PFSK-1 (cell line): ENCODE results near the gene APP.

Experiments
- FOXP2 ChIP-seq: optimal IDR thresholded peaks from 2 replicates; pipeline ENCODE3; 2011; ENCODE audit warnings: borderline replicate concordance, control low read depth, inconsistent platforms; ENCODE audit not compliant: insufficient read depth; ENCODE audit errors: extremely low read length, extremely low read depth
- POLR2AphosphoS5 ChIP-seq: IDR thresholded peaks from 2 replicates; pipeline ENCODE4 v1.6.1; 2012; ENCODE audit warnings: low read depth, mild to moderate bottlenecking, control low read depth, low read length, moderate library complexity
- REST ChIP-seq, 2 experiments: IDR thresholded peaks; 2 replicates each; pipeline versions ENCODE4 v1.6.1 to v1.8.0; 2011 to 2012; ENCODE audit warnings: low read depth in 2 of 2, low read length in 2 of 2, control low read depth in 1 of 2, inconsistent platforms in 1 of 2, mild to moderate bottlenecking in 1 of 2, moderate library complexity in 1 of 2; ENCODE audit not compliant: insufficient read depth in 1 of 2
- SIN3A ChIP-seq: IDR thresholded peaks from 2 replicates; pipeline ENCODE4 v1.6.1; 2012; ENCODE audit warnings: mild to moderate bottlenecking, low read length, moderate library complexity, borderline replicate concordance; ENCODE audit not compliant: insufficient read depth
- TAF1 ChIP-seq: IDR thresholded peaks from 2 replicates; pipeline ENCODE4 v1.6.1; 2012; ENCODE audit warnings: low read length, control low read depth, borderline replicate concordance; ENCODE audit not compliant: insufficient read depth

APP gene

GRCh38 chr21:25842925-25843324 lies 327.6 kb downstream of the APP start:
- TF ChIP-seq POLR2AphosphoS5 (no peak), REST (IDR thresholded peaks at IDR 0.05; ENCODE audit: insufficient read depth in 1 of 2, low read depth in 2 of 2, low read length in 2 of 2) (no peak), FOXP2 (no peak), TAF1 (no peak), SIN3A (no peak)

DNA sequence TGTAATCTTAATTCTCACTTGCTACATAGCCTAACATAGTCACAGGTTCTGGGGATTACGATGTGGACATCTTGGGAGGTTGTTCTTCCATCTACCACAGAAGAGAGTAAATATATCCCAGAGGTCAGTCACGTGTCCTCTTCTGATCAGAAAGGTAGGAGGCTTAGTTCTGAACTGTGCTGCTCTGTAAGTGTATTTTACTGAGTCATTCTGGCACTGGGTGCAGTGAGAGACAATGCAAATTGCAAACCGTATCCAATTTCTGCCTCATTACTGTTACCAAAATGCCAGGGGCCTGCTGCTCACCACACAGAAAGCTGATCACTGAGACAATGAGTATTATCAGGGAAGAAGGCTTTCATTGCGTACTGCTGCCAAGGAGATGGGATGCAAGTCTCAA lies 331.8 kb downstream of the APP start:
- TF ChIP-seq SIN3A (no peak), REST (IDR thresholded peaks at IDR 0.05; ENCODE audit: insufficient read depth in 1 of 2, low read depth in 2 of 2, low read length in 2 of 2) (no peak), TAF1 (no peak)

GRCh38 chr21:25837533-25838265 lies 332.9 kb downstream of the APP start:
- TF ChIP-seq POLR2AphosphoS5 (no peak), FOXP2 (no peak), SIN3A (no peak), TAF1 (no peak), REST (IDR thresholded peaks at IDR 0.05; ENCODE audit: insufficient read depth in 1 of 2, low read depth in 2 of 2, low read length in 2 of 2) (no peak)

GRCh38 chr21:25836396-25836795 lies 334.2 kb downstream of the APP start:
- no peak for TF ChIP-seq SIN3A
- TF ChIP-seq REST (IDR thresholded peaks at IDR 0.05; ENCODE audit: insufficient read depth in 1 of 2, low read depth in 2 of 2, low read length in 2 of 2) = no peak
- no peak for TF ChIP-seq TAF1
- no peak for TF ChIP-seq POLR2AphosphoS5
- TF ChIP-seq FOXP2 = no peak

DNA sequence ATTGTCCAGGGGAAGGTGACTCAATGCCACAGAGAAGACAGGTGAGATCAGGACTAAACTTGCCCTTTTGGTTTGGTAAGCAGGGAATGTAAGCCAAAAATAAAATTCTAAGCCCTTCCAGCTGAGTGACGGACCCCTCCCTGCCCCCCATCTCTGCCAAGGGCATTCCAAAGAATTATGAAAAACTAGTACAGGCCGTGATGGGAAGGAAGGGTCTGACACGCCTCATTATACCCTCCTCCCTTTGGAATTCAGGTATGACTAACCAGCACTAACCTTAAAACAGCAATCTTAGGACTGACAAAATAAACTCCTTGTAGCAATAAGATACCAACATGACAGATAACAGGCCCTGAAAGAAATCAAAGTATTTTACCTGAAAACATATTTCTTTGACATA lies 336.2 kb downstream of the APP start:
- TF ChIP-seq POLR2AphosphoS5 (no peak), REST (IDR thresholded peaks at IDR 0.05; ENCODE audit: insufficient read depth in 1 of 2, low read depth in 2 of 2, low read length in 2 of 2) (no peak)
